Liver (tissue), 9 donors: ENCODE results near the gene NKAIN2. TPM values are rescaled to one million over a fixed set of nuclear protein-coding genes. Genes with fewer than 3 reads are reported as not detected.

Source experiments
- DNase-seq: peaks from one replicate; pipeline ENCODE4 v3.0.0-alpha.2; 2017; ENCODE audit warnings: low spot score
- H3K27ac ChIP-seq, 2 donors: one replicate each; pipeline ENCODE4 v1.7.0; 2013; ENCODE audit warnings: inconsistent platforms in 2 of 2, low read length in 2 of 2, control low read depth in 1 of 2, low read depth in 1 of 2, mild to moderate bottlenecking in 1 of 2
- H3K27me3 ChIP-seq, 4 donors: one replicate each; pipeline versions ENCODE4 v1.6.1 to v1.7.0; 2013; ENCODE audit warnings: low read length in 3 of 4, inconsistent platforms in 1 of 4, mild to moderate bottlenecking in 1 of 4, moderate library complexity in 1 of 4; ENCODE audit not compliant: control insufficient read depth in 4 of 4, insufficient read depth in 4 of 4
- H3K36me3 ChIP-seq, 4 donors: one replicate each; pipeline versions ENCODE4 v1.6.1 to v1.7.0; 2013; ENCODE audit warnings: low read length in 3 of 4, mild to moderate bottlenecking in 3 of 4, low read depth in 1 of 4, moderate library complexity in 1 of 4; ENCODE audit not compliant: control insufficient read depth in 4 of 4, insufficient read depth in 3 of 4
- H3K4me1 ChIP-seq, 4 donors: one replicate each; pipeline versions ENCODE4 v1.6.1 to v1.7.0; 2013; ENCODE audit warnings: low read length in 3 of 4, mild to moderate bottlenecking in 3 of 4, moderate library complexity in 1 of 4; ENCODE audit not compliant: control insufficient read depth in 4 of 4, insufficient read depth in 4 of 4
- H3K4me3 ChIP-seq, 3 donors: one replicate each; pipeline versions ENCODE4 v1.6.1 to v1.7.0; 2013; ENCODE audit warnings: low read length in 3 of 3, control low read depth in 1 of 3, low read depth in 1 of 3, mild to moderate bottlenecking in 1 of 3
- H3K9ac ChIP-seq, 2 donors: one replicate each; pipeline ENCODE4 v1.7.0; 2013; ENCODE audit warnings: low read length in 2 of 2, mild to moderate bottlenecking in 2 of 2, moderate library complexity in 2 of 2, control low read depth in 1 of 2, low read depth in 1 of 2
- H3K9me3 ChIP-seq, 4 donors: one replicate each; pipeline versions ENCODE4 v1.6.1 to v1.7.0; 2013; ENCODE audit warnings: low read length in 3 of 4; ENCODE audit not compliant: control insufficient read depth in 4 of 4
- ATF3 ChIP-seq: IDR thresholded peaks from 2 replicates; pipeline ENCODE4 v1.6.1; 2016; ENCODE audit warnings: antibody characterized with exemption
- CTCF ChIP-seq: fragments of 150-350 bp; IDR thresholded peaks from 2 replicates; pipeline ENCODE4 v1.5.1; 2017; ENCODE audit warnings: improper control_type of control experiment, low read depth, low read length; ENCODE audit not compliant: missing input control
- EGR1 ChIP-seq, 2 donors: IDR thresholded peaks; 2 replicates each; pipeline ENCODE4 v1.6.1; 2016 to 2018; ENCODE audit warnings: antibody characterized with exemption in 2 of 2, low read depth in 2 of 2
- FOXA1 ChIP-seq: IDR thresholded peaks from 2 replicates; pipeline ENCODE4 v1.6.1; 2016; ENCODE audit warnings: antibody characterized with exemption
- FOXA2 ChIP-seq: IDR thresholded peaks from 2 replicates; pipeline ENCODE4 v1.6.1; 2016; ENCODE audit warnings: antibody characterized with exemption
- GABPA ChIP-seq, 2 donors: IDR thresholded peaks in 1 of 2; conservative IDR thresholded peaks in 1 of 2; 2 replicates each; pipeline ENCODE4 v1.6.1; 2016; ENCODE audit warnings: antibody characterized with exemption in 2 of 2, mild to moderate bottlenecking in 1 of 2, moderate library complexity in 1 of 2
- HNF4A ChIP-seq, 2 donors: conservative IDR thresholded peaks; 2 replicates each; pipeline ENCODE4 v1.6.1; 2016; ENCODE audit warnings: antibody characterized with exemption in 2 of 2, mild to moderate bottlenecking in 2 of 2
- HNF4G ChIP-seq: IDR thresholded peaks from 2 replicates; pipeline ENCODE4 v1.6.1; 2016; ENCODE audit warnings: antibody characterized with exemption
- JUND ChIP-seq, 2 donors: IDR thresholded peaks; 2 replicates each; pipeline ENCODE4 v1.6.1; 2016; ENCODE audit warnings: antibody characterized with exemption in 2 of 2
- MAX ChIP-seq: IDR thresholded peaks from 2 replicates; pipeline ENCODE4 v1.6.1; 2016; ENCODE audit warnings: antibody characterized with exemption
- NR2F2 ChIP-seq: IDR thresholded peaks from 2 replicates; pipeline ENCODE4 v1.6.1; 2016; ENCODE audit warnings: antibody characterized with exemption
- RAD21 ChIP-seq, 2 donors: IDR thresholded peaks; 2 replicates each; pipeline ENCODE4 v1.6.1; 2016; ENCODE audit warnings: antibody characterized with exemption in 2 of 2, mild to moderate bottlenecking in 2 of 2
- REST ChIP-seq: IDR thresholded peaks from 2 replicates; pipeline ENCODE4 v1.6.1; 2016; ENCODE audit warnings: antibody characterized with exemption, mild to moderate bottlenecking
- RXRA ChIP-seq, 2 donors: IDR thresholded peaks; 2 replicates each; pipeline ENCODE4 v1.6.1; 2017 to 2018; ENCODE audit warnings: antibody characterized with exemption in 2 of 2, mild to moderate bottlenecking in 1 of 2
- SP1 ChIP-seq: IDR thresholded peaks from 2 replicates; pipeline ENCODE4 v1.6.1; 2018; ENCODE audit warnings: antibody characterized with exemption, mild to moderate bottlenecking
- TAF1 ChIP-seq: conservative IDR thresholded peaks from 2 replicates; pipeline ENCODE4 v1.6.1; 2016; ENCODE audit warnings: antibody characterized with exemption, mild to moderate bottlenecking
- YY1 ChIP-seq: IDR thresholded peaks from 2 replicates; pipeline ENCODE4 v1.6.1; 2016; ENCODE audit warnings: antibody characterized with exemption, mild to moderate bottlenecking
- ZBTB33 ChIP-seq: IDR thresholded peaks from 2 replicates; pipeline ENCODE4 v1.6.1; 2016; ENCODE audit warnings: antibody characterized with exemption
- WGBS: extraction: QIAGEN DNeasy Blood & Tissue Kit; methylation state at CpG from one replicate; pipeline ENCODE4 v1.1.7; 2013; 5-methylcytosine and 5-hydroxymethylcytosine counted together
- polyA plus RNA-seq, 2 donors: library from polyadenylated mRNA; stranded (reverse) in 1 of 2; unstranded in 1 of 2; fragments of 200-250 nt in 1 of 2; fragments of >200 nt in 1 of 2; fragmentation: Nextera tagmentation in 1 of 2; extraction: Ambion mirVana in 1 of 2; gene quantifications; one replicate each; pipeline versions ENCODE4 v1.2.1 to v1.2.3, GENCODE V29; 2013 to 2015
- total RNA-seq, 2 donors: library from RNA; depleted of rRNA; stranded (reverse); fragments of >200 nt; gene quantifications; one replicate each; pipeline ENCODE4 v1.2.3, GENCODE V29; 2014
- donor health status: healthy.
- donor health status: healthy.
- donor health status: healthy.
- donor health status: healthy.
- donor health status: healthy.

Gene NKAIN2
- total and polyA plus RNA-seq, 4 donors, result 0.05 to 0.14 TPM; not detected in 2

- H3K9ac ChIP-seq, result no peak overlapping the region
- H3K27ac ChIP-seq, result no peak overlapping the region
- H3K9me3 ChIP-seq, result no peaks in the 10 kb centered on the region
- 63% methylated on average over 2 of the region's 2 CpGs for WGBS
- H3K27me3 ChIP-seq, result no peaks in the 10 kb centered on the region
- no peak for DNase-seq
- no peak for TF ChIP-seq NR2F2
- H3K36me3 ChIP-seq, result no peaks in the 10 kb centered on the region
- no peaks in the 10 kb centered on the region for H3K4me1 ChIP-seq
- no peak overlapping the region for H3K4me3 ChIP-seq
Measured at GRCh38 chr6:123764722-123765121, 38.9 kb upstream of the NKAIN2 start.

- no peaks in the 10 kb centered on the region for H3K36me3 ChIP-seq
- DNase-seq, result no peak
- H3K9me3 ChIP-seq, result no peaks in the 10 kb centered on the region
- H3K27me3 ChIP-seq, result no peaks in the 10 kb centered on the region
- 69% methylated on average over 2 of the region's 2 CpGs for WGBS
- H3K4me3 ChIP-seq, result no peak overlapping the region
- TF ChIP-seq SP1 (no peak), FOXA2 (no peak), EGR1 (IDR thresholded peaks at IDR 0.05; ENCODE audit: low read depth in 2 of 2) (no peak), JUND (IDR thresholded peaks at IDR 0.05) (no peak), YY1 (no peak)
- no peak overlapping the region for H3K9ac ChIP-seq
- H3K27ac ChIP-seq, result no peak overlapping the region
- H3K4me1 ChIP-seq, result no peaks in the 10 kb centered on the region
Measured at GRCh38 chr6:123768921-123769320, 34.7 kb upstream of the NKAIN2 start.

GRCh38 chr6:123769431-123769830 is 34.2 kb upstream of the NKAIN2 start:
- Histone ChIP-seq H3K9ac (no peak overlapping the region), H3K27ac (no peak overlapping the region), H3K4me3 (no peak overlapping the region), H3K4me1 (no peaks in the 10 kb centered on the region), H3K9me3 (no peaks in the 10 kb centered on the region), H3K27me3 (no peaks in the 10 kb centered on the region), H3K36me3 (no peaks in the 10 kb centered on the region)
- TF ChIP-seq ATF3 (no peak), REST (no peak), SP1 (no peak), MAX (no peak), CTCF (no peak), RXRA (IDR thresholded peaks at IDR 0.05) (no peak), RAD21 (IDR thresholded peaks at IDR 0.05) (no peak), GABPA (IDR thresholded peaks at IDR 0.05 in 1 of 2, conservative IDR thresholded peaks at IDR 0.05 in 1 of 2) (no peak), YY1 (no peak), HNF4G (no peak), JUND (IDR thresholded peaks at IDR 0.05) (no peak), ZBTB33 (no peak), FOXA1 (no peak), TAF1 (no peak), HNF4A (conservative IDR thresholded peaks at IDR 0.05) (no peak), NR2F2 (no peak)
- DNase-seq, result no peak
- WGBS, result 70% methylated on average over 2 of the region's 2 CpGs
